ENCODE data around the gene CRHR1.

CRHR1 gene

DNA sequence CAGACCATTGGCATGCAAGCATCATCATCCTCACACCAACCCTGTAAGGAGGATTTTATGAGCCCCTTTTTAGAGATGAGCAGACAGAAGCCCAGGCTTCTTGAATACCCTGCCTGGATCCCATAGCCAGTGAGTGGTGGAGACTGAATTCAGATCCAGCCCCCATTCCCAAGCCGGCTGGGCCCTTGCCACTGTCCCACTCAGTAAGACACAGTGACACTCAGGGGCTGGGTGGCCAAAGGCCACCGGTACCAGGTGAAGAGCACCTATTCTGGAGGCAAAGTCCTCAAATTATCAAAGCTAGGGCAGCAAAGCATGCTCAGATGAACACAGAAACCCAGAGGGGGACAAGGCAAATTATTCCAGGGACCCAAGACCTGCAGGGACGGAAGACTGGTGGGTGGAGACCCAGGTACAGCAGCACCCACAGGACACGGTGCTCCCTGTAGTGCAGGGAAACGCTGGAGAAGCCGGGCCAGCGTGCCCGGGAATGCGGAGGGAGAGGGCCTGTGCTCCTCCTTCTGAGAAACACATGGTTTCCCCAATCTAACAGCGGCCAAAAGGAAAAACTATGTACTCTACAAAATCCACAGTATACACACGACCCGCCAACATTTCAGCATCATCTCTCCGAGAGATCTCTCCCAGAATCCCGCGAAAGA is 33.2 kb upstream of the CRHR1 start:
- TF ChIP-seq, protein P1, sequence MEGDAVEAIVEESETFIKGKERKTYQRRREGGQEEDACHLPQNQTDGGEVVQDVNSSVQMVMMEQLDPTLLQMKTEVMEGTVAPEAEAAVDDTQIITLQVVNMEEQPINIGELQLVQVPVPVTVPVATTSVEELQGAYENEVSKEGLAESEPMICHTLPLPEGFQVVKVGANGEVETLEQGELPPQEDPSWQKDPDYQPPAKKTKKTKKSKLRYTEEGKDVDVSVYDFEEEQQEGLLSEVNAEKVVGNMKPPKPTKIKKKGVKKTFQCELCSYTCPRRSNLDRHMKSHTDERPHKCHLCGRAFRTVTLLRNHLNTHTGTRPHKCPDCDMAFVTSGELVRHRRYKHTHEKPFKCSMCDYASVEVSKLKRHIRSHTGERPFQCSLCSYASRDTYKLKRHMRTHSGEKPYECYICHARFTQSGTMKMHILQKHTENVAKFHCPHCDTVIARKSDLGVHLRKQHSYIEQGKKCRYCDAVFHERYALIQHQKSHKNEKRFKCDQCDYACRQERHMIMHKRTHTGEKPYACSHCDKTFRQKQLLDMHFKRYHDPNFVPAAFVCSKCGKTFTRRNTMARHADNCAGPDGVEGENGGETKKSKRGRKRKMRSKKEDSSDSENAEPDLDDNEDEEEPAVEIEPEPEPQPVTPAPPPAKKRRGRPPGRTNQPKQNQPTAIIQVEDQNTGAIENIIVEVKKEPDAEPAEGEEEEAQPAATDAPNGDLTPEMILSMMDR (IDR thresholded peaks at IDR 0.05; ENCODE audit: low read depth, low read length) = no peak
- in situ Hi-C loops (cut with HindIII; ENCODE audit: low sequenced_read_pairs) = no loop called here
- H3K4me3 ChIP-seq (ENCODE audit: low read depth, low read length) = no peak overlapping the region
- DNase-seq (ENCODE audit: low read depth, low spot score) = no peak

DNA sequence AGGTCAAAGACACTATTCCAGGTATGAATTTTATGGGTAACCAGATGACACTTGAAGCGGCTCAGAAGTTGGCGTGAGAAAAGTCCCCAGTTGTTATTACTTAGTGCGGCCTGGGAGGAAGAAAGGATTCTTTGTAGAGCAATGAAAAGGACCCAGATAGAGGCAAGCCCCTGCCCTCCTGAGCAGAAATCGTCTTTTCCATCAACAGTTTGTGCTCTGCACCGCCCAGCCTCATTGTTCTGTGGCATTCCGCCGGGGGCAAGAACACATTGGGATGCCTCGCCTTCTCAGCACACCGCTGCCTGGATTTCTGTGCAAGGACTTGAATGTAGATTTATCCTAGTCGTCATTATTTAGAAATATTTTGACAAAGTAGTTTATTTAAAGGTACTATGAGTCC is 32.7 kb upstream of the CRHR1 start:
- in situ Hi-C loops (cut with HindIII; ENCODE audit: low sequenced_read_pairs) = no loop called here
- H3K4me3 ChIP-seq (ENCODE audit: low read depth, low read length) = no peak overlapping the region
- no peak for DNase-seq (ENCODE audit: low read depth, low spot score)
- TF ChIP-seq, protein P1 (IDR thresholded peaks at IDR 0.05; ENCODE audit: low read depth, low read length) = no peak

DNA sequence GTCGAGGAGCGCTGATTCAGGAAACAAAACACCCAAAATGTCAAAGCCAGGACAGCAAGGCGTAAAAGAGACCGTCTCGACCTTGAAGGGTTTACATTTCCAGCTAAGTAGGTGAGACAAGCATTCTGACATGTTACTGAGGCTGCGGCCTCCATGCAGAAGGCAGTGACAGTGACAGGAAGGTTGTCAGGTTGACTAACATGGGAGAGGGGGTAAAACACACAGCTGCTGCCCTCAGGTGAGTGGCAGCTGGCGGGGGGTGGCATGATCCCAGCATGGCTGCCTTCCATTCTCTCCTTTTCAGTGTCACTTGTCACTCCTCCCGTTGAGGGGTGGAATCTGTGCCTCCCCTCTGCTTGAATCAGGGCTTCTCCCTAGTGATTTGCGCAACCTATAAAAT is 31.9 kb upstream of the CRHR1 start:
- DNase-seq (ENCODE audit: low read depth, low spot score) = no peak
- H3K4me3 ChIP-seq (ENCODE audit: low read depth, low read length) = no peak overlapping the region
- TF ChIP-seq, protein P1 (IDR thresholded peaks at IDR 0.05; ENCODE audit: low read depth, low read length) = no peak
- in situ Hi-C loops (cut with HindIII; ENCODE audit: low sequenced_read_pairs) = no loop called here

GRCh38 chr17:45753645-45754225 is 30.4 kb upstream of the CRHR1 start:
- H3K4me3 ChIP-seq (ENCODE audit: low read depth, low read length) = no peak overlapping the region
- DNase-seq (ENCODE audit: low read depth, low spot score) = no peak
- in situ Hi-C loops (cut with HindIII; ENCODE audit: low sequenced_read_pairs) = no loop called here
- TF ChIP-seq, protein P1 (IDR thresholded peaks at IDR 0.05; ENCODE audit: low read depth, low read length) = no peak

DNA sequence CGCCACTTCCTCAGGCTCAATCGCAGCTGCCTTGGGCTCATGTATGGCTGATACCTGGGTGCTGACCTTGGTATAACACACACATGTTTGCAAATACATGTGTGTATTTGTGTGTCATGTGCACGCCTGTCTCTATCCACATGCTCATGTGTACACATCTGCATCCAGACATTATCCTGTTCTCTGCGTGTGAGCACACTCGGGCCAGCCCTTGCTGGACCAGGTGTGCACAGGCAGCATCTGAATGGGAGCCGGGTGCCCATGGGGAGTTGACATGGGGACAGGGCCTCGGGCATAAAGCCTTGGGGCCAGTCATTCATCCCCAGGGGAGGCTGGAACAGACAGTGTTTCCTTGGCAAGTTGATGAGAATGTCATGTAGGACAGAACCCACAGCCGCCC is 29.1 kb upstream of the CRHR1 start:
- no peak overlapping the region for H3K4me3 ChIP-seq (ENCODE audit: low read depth, low read length)
- in situ Hi-C loops (cut with HindIII; ENCODE audit: low sequenced_read_pairs) = no loop called here
- TF ChIP-seq, protein P1 (IDR thresholded peaks at IDR 0.05; ENCODE audit: low read depth, low read length) = no peak

DNA sequence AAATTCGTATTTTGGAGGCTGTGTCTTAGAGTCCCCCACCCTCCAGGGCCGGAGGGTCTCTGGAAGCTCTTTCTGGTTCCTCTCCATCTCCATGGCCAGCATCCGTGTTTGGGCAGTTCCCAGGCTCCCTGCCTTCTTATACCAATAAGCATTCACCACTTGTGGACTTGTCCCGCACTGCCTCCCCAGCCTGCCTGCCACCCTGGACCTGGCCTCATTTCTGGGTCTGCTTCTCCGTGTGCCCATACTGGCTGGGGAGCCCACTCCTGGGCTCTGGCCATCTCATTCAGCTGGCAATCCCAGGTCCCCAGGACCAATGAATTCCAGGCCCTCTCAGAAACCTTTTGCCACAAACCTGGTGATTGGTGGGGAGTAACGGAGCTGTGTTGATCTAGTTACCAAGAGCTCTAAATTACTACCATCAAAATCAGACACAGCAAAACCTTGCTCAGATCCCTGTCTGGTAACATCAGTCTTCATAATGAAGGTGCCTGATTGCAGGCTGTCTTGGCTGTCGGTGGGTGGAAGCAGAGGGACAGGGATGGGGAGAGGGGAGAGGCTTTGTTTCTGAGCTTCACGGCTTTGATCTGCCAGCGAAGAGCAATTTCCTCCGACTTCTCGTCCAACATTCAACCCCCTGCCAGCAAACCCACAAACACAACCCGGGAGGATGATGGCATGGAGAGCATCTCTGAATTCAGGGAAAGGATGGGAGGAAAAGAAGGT is 27.7 kb upstream of the CRHR1 start:
- TF ChIP-seq, protein P1 (IDR thresholded peaks at IDR 0.05; ENCODE audit: low read depth, low read length) = no peak
- in situ Hi-C loops (cut with HindIII; ENCODE audit: low sequenced_read_pairs) = no loop called here
- no peak for DNase-seq (ENCODE audit: low read depth, low spot score)
- no peak overlapping the region for H3K4me3 ChIP-seq (ENCODE audit: low read depth, low read length)

More for the DNA sequence above, 29.1 kb upstream of the CRHR1 start:
- DNase-seq (ENCODE audit: low read depth, low spot score) = no peak
